HG03342 (cell line): Measurements from ENCODE around the gene ZER1.
"Not testable (repeated sequence)": the region's sequence is repeated elsewhere in the genome, so short reads cannot be mapped to it uniquely, and the experiment has no call there.

Source experiments
- ATAC-seq: cut with Tn5 transposase; IDR thresholded peaks from one replicate; pipeline ENCODE4 v1.9.1; 2021; ENCODE audit warnings: mild to moderate bottlenecking, moderate library complexity; ENCODE audit not compliant: unreplicated experiment

ZER1 gene

GRCh38 chr9:128718047-128718446, 53.7 kb downstream of the ZER1 start:
- ATAC-seq = no peak

- ATAC-seq = no peak
These were observed 55.0 kb downstream of the ZER1 start for GRCh38 chr9:128716581-128717254.

GRCh38 chr9:128715436-128715750, 56.3 kb downstream of the ZER1 start:
- ATAC-seq = no peak

- no peak for ATAC-seq
These were observed 56.9 kb downstream of the ZER1 start for GRCh38 chr9:128714586-128715435.

GRCh38 chr9:128713941-128714573, 57.7 kb downstream of the ZER1 start:
- ATAC-seq = no peak

GRCh38 chr9:128713411-128713780, 58.3 kb downstream of the ZER1 start:
- ATAC-seq = no peak

- no peak for ATAC-seq
These were observed 59.0 kb downstream of the ZER1 start for GRCh38 chr9:128712451-128713410.

- ATAC-seq = no peak
These were observed 64.3 kb downstream of the ZER1 start for GRCh38 chr9:128707446-128707845.

- ATAC-seq = no peak
These were observed 64.9 kb downstream of the ZER1 start for GRCh38 chr9:128706671-128707381.

GRCh38 chr9:128706045-128706444, 65.7 kb downstream of the ZER1 start:
- ATAC-seq = no peak

- no peak for ATAC-seq
These were observed 66.4 kb downstream of the ZER1 start for GRCh38 chr9:128705051-128705965.

- no peak for ATAC-seq
These were observed 67.4 kb downstream of the ZER1 start for GRCh38 chr9:128704356-128704670.

GRCh38 chr9:128703616-128704355, 67.9 kb downstream of the ZER1 start:
- no peak for ATAC-seq

GRCh38 chr9:128702949-128703615, 68.6 kb downstream of the ZER1 start:
- ATAC-seq = no peak

GRCh38 chr9:128702445-128702948, 69.2 kb downstream of the ZER1 start, which contains the start of gene PKN3:
PKN3 (plus strand) TSS chr9:128702503; CDS start chr9:128702916, 413 bp downstream.
- peak; percentile 73 for ATAC-seq

GRCh38 chr9:128701227-128701854, 70.4 kb downstream of the ZER1 start:
- ATAC-seq = no peak

- not testable (repeated sequence) for ATAC-seq
These were observed 72.5 kb downstream of the ZER1 start for GRCh38 chr9:128699096-128699795.
